Cerebellar cortex (tissue), 1 donor: ENCODE measurements around the gene CABP2.
"Not testable (repeated sequence)": the region's sequence is repeated elsewhere in the genome, so short reads cannot be mapped to it uniquely, and the experiment has no call there.

Experiments used
- DNase-seq: peaks from one replicate; pipeline ENCODE4 v3.0.0-alpha.2; 2015; ENCODE audit warnings: low spot score

CABP2 gene

DNA sequence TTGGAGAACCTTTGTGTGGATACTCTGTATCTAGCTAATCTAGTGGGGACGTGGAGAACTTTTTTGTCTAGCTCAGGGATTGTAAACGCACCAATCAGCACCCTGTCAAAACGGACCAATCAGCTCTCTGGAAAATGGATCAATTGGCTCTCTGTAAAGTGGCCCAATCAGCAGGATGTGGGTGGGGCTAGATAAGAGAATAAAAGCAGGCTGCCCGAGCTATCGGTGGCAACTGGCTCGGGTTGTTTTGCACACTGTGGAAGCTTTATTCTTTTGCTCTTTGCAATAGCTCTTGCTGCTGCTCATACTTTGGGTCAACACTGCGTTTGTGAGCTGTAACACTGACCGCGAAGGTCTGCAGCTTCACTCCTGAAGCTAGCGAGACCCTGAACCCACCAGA lies 46.6 kb downstream of the CABP2 start:
- DNase-seq = not testable (repeated sequence)

- no peak for DNase-seq
Observed at GRCh38 chr11:67472882-67473281, 50.4 kb downstream of the CABP2 start.

GRCh38 chr11:67470337-67471002 lies 52.8 kb downstream of the CABP2 start:
- DNase-seq = no peak

DNA sequence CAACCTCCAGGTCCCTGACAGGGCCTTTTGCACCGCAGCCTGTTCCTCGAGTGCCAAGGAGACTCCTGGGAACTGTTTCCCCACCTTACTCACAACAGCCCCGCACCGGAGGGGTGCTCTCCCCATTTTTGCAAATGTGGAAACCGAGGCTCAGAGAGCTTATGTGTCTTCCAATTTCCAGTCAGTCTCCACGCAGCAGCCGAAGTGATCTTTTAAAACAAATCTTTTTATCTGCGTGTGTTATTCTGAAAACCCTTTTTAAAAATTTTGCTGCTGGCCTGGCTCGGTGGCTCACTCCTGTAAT lies 53.8 kb downstream of the CABP2 start:
- DNase-seq = no peak
